GM12801 (cell line): ENCODE measurements around the gene FBXO22.

ENCODE experiments used
- CTCF ChIP-seq: IDR thresholded peaks from one replicate; pipeline ENCODE4 v1.5.1; 2011; ENCODE audit warnings: control low read depth; ENCODE audit not compliant: insufficient read length; ENCODE audit errors: extremely low read depth

FBXO22 gene

GRCh38 chr15:75923756-75924155 is 20.1 kb downstream of the FBXO22 start:
- TF ChIP-seq CTCF, result no peak

- TF ChIP-seq CTCF, result no peak
These were observed 20.9 kb downstream of the FBXO22 start for GRCh38 chr15:75924576-75924975.

DNA sequence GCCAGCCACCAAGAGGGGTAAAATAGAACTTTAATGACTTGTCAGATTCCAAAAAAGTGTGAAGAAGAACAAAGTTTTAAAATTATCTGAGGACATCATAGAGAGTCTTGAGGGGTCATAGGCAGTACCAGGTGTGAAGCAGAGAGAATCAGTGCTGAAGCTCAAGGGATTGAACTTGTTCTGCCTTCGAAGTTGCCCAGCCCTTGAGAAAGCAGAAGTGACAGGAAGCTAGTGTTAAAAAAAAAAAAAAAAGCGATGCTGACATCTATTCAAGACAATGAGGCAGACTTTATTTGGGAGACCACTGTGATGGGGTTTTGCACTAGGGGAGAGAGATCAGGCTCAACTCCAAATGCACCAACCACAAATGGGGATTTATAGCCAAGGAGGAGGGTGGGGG is 21.8 kb downstream of the FBXO22 start:
- no peak for TF ChIP-seq CTCF

- no peak for TF ChIP-seq CTCF
These were observed 23.3 kb downstream of the FBXO22 start for GRCh38 chr15:75926931-75927330.

DNA sequence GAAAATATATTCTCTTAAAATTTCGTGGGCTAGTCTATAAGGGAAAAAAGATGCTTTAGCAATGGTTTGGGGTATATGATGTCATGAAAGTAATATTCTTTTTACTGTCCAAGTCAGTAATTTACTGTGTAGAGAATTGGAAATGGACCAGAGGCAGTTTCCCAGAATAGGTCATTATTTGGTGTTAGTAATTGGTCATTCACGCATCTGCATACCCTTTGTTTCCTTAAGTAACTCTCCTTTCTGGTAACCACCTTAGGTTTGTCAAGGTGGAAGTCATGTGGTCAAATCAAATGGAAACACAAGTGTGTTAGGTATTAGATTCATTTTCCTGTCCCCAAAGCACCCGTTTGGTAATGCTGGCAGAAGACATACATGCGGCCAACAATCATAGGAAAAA is 23.9 kb downstream of the FBXO22 start:
- no peak for TF ChIP-seq CTCF

GRCh38 chr15:75928680-75929608 is 25.3 kb downstream of the FBXO22 start:
- TF ChIP-seq CTCF, result no peak

GRCh38 chr15:75929799-75930565 is 26.3 kb downstream of the FBXO22 start:
- TF ChIP-seq CTCF, result no peak
